GM04503 (cell line): ENCODE measurements around the gene AP1M2.
"Not testable (repeated sequence)": the region's sequence is repeated elsewhere in the genome, so short reads cannot be mapped to it uniquely, and the experiment has no call there.

ENCODE experiments used
- DNase-seq: peaks from one replicate; pipeline ENCODE4 v3.0.0-alpha.2; 2012; ENCODE audit warnings: low read depth

AP1M2 gene

DNA sequence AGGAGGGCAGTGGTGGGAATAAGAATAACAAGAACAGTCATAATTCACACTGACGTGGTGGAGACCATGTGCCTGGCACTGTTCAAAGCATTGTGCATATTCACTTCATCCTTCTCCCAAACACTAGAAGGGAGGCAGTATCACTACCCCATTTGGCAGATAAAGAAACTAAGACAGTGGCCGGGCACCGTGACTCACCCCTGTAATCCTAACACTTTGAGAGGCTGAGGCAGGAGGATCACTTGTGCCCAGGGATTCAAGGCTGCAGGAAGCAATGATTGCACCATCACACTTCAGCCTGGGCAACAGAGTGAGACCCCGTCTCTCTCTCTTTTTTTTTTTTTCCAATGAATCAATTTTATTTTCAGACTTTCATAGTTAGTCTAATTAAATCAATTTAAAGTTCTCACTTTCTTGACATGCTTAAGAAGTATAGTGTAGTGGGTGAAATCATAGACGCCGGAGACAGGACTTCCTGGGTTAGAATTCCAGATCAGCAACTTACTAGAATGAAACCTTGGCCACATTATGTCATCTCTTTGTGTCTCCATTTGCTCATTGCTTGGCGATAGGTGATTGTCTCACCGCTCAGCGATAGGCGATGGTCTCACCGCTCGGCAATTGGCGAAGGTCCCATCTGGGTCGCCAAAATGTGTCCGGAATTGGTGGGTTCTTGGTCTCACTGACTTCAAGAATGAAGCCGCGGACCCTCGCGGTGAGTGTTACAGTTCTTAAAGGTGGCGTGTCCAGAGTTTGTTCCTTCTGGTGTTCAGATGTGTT, 48.7 kb downstream of the AP1M2 start:
- no peak for DNase-seq

DNA sequence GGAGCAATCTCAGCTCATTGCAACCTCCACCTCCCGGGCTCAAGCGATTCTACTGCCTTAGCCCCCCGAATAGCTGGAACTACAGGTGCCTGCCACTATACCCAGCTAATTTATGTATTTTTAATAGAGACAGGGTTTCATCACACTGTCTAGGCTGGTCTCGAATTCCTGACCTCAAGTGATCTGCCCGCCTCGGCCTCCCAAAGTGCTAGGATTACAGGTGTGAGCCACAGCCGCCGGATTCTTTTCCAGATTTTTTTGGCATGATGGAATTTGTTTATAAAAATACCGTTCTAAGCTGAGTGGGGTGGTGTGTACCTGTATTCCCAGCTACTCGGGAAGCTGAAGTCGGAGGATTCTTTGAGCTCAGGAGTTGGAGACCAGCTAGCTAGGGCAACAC, 49.4 kb downstream of the AP1M2 start:
- no peak for DNase-seq

DNA sequence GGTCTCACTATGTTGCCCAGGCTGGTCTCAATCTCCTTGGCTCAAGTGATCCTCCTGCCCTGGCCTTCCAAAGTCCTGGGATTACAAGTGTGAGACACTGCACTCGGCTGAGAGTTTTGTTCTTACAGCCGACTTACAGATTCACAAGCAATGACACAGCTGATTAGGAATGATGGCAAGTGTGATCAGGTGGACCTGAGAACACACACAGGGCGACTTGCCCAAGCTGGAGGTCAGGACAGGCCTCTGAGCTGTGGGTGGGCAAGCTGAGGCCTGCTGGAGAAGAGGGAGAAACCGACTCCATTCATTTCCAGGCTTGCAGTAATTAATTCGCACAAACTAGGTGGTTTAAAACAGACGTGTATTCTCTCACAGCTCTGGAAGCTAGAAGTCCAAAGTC, 51.5 kb downstream of the AP1M2 start:
- DNase-seq = no peak

DNA sequence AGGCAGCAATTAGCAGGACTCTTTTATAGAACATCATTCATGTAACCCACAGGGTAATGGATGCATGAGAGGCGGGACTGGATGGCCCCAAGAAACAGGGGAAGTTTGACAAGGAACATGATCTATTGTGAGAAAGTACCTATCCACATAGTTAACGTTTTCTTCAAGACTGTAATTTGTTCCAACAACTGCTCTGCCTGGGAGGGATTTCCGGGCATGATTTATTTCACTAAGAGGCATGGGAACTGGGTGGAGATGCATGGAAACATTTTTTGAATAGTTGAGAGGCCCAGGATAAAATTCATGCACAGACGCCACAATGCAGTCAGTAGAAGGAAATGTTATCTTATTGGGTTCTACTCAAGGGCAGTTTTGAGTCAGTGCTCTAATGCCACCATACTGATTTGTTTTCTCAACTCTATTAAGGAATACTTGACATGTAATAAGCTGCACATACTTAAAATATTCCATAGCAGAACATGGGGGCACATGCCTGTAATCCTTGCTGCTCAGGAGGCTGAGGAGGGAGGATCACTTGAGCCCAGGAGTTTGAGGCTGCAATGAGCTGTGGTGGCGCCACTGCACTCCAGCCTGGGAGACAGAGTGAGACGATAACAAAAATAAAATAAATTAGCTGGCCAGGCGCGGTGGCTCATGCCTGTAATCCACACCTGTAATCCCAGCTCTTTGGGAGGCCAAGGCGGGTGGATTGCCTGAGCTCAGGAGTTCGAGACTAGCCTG, 53.3 kb downstream of the AP1M2 start:
- peak; percentile 96 for DNase-seq

DNA sequence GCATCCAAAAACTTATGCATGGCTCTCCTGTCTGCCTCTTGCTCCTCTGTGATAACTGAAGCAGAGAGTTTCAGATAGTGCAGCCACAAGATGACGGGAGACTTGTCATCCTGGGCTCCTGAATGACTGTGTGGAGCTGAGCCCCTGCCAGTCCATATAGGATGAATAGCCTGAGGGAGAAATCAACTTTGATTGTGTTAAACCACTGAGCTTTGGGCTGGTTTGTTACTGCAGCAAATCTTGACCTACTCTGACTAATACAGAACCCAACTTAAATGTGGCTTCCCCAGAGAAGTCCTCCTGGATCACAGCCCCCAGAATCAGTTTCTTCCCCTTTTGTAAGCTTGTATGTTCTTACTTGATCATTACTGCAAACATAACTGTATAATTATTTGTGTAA, 54.7 kb downstream of the AP1M2 start:
- DNase-seq = no peak

DNA sequence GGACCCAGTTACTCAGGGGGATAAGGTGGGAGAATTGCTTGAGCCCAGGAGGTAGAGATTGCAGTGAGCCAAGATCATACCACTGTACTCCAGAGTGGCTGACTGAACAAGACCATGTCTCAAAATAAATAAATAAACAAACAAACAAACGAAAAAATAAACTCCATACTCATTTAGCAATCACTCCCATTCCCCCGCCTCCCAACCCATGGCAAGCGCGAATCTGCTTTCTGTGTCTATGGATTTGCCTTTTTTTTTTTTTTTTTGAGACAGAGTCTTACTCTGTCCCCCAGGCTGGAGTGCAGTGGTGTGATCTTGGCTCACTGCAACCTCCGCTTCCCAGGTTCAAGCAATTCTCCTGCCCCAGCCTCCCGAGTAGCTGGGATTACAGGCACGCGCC, 60.2 kb downstream of the AP1M2 start:
- not testable (repeated sequence) for DNase-seq

DNA sequence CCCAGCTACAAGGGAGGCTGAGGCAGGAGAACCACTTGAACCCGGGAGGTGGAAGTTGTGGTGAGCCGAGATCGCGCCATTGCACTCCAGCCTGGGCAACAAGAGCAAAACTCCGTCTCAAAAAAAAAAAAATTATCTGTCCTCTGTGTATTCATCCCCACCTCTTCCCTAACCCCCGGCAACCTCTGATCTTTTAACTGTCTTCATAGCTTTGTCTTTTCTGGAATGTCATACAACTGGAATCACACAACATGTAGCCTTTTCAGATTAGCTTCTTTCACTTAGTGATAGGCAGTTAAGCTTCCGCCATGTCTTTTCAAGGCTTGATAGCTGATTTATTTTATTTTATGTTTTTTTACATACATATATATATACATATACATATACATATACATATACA, 61.5 kb downstream of the AP1M2 start:
- no peak for DNase-seq

DNA sequence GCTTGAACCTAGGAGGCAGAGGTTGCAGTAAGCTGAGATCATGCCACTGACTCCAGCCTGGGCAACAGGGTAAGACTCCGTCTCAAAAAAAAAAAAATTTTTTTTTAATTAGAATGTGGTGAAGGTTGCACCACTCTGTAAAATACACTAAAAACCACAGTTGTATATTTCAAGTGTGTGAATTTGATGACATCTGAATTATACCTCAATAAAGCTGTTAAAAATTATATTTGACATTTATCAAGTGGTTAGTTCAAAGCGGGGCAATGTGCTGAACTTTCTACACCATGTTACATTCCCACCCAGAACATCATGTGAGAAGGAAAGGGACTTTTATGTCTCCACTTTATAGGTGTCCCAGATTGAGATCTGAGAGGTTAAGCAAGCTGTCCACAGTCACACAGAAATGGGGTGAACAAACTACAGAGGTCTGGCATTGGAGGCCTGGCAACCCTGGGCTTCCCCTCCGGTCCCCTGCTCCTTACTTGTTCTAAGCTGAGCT, 63.9 kb downstream of the AP1M2 start:
- DNase-seq = no peak
